GM18907 (cell line): ENCODE data around the gene PSMG3.

Experiments
- ATAC-seq: cut with Tn5 transposase; IDR thresholded peaks from one replicate; pipeline ENCODE4 v1.9.1; 2021; ENCODE audit warnings: mild to moderate bottlenecking, moderate library complexity; ENCODE audit not compliant: unreplicated experiment

Gene PSMG3

DNA sequence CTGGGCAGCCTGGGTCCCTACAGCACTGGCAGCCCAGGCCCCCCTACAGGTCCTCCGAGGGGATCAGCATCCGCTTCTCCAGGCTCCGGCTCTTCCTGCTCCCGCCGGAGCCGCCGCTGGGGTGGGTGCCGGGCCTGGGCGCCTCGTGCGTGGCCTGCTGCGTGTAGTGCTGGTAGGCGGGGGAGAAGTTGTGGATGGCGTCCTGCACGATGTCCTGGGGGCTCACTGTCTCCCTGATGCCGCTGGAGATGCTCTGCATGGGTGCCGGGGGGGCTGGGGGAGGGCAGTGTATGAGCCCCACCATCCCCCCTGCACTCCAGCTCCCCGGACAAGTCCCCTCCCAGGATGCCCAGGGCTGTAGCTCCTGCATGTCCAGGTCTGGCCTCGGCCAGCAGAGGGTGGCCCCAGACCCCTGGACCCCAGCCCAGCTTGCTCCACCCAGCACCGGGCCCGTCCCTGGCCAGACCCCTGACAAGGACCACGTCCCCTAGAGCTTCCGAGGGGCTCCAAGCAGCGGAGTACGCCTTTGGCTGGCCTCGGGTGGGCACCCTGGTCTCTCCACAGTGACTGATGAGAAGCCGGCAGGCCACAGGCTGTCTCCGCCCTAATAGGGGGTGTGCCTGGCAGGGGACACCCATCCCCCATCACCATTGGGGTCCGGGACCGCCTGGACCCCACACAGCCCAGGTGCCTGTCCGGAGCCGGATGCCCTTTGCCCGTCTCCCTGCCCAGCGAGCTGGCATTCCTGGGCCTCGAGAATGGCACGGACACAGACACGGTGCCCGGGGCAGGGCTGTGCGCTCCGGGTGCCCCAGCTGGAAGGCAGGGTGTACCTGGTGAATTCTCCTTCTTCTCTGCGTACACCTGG is 22.7 kb downstream of the PSMG3 start:
- no peak for ATAC-seq

DNA sequence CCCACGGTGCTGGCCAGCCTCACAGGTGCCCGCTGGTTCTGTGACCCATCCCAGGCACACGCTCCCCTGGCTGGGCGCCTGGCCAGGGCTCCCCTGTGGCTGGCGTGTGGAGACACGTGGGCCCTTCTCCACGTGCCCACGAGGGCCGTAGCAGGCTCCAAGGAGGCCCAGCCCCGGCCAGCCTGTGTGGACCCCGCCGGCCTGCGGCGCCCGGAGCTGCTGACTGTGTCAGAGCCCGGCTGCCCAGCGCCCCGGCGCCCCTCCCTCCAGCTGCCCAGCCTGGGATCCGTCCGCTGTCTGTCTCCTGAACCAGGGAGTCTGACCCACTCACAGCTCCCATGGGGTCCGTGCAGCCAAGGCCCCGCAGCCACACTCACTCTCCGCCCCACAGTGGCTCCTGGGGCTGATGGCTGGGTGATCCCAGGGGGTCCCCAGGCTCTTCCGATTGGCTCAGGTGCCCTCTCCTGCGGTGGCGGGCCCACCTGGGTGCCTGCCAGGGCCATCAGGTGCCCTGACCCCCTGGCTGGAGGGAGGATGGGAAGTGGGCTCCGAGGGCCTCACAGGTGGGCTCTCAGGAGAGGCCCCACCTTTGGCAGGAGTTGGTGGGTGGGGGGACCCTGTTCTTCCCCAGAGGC is 23.4 kb downstream of the PSMG3 start:
- ATAC-seq: no peak

DNA sequence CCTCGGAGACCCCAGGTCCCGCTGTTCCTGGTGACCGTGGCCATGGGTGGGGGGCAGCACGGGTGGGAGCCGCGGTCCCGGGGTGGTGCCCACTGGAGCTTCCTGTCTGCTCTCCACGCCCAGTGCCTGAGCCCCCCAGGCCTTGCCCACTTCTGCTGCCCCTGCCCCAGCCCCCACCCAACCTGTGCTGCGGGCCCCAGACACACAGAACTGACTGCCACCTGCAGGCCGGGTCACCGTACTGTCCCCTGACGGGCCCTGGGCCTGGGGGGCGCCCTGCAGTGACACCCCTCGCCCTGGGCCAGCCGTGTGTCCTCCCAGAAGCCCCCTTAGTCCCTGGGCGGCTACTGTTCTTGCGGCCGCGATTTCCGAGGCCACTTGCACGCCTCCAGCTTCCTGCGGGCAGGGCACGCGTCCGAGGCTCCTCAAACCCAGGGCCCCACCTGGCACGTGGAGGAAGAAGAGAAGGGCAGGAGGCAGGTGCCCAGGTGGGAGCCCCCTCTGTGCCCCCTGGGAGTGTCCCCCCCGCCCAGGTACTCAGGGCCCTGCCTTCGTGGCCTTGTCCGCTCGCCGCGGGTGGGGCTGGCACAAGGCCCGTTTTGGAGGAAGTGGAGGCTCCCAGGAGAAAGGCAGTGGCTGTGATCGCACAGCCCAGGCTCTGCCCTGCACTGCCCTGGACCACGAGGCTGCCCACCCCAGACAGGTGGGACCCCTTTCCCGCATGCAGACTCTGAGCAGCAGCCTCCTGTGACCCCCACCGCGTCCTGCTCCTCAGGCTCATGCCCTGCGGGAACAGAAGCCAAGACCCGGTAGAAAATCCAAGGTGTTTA is 24.2 kb downstream of the PSMG3 start:
- no peak for ATAC-seq

DNA sequence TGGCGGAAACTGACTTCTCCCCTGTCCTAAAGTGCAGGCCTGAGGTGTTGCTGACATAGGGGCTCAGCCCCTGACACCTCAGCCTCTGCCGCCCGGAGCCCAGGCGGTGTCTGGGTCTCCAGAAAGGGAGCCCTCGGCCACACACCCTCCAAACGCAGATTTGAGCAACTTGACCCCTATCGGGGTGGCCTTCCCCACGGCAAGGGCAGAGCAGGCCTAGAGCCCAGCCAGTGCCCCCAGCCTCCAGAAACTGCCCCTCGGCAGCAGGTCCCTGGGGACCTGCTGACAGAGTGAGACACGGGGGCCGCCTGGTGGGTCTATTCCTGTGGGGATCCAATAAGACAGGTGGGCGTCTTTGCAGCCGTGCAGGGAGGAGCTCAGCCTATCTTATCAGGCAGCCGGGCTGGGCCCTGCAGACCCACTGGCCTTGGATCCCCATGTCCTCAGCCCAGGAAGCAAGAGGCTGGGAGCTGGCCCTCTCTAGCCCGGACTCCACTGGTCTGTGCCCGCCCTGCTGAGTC is 24.9 kb downstream of the PSMG3 start:
- no peak for ATAC-seq

DNA sequence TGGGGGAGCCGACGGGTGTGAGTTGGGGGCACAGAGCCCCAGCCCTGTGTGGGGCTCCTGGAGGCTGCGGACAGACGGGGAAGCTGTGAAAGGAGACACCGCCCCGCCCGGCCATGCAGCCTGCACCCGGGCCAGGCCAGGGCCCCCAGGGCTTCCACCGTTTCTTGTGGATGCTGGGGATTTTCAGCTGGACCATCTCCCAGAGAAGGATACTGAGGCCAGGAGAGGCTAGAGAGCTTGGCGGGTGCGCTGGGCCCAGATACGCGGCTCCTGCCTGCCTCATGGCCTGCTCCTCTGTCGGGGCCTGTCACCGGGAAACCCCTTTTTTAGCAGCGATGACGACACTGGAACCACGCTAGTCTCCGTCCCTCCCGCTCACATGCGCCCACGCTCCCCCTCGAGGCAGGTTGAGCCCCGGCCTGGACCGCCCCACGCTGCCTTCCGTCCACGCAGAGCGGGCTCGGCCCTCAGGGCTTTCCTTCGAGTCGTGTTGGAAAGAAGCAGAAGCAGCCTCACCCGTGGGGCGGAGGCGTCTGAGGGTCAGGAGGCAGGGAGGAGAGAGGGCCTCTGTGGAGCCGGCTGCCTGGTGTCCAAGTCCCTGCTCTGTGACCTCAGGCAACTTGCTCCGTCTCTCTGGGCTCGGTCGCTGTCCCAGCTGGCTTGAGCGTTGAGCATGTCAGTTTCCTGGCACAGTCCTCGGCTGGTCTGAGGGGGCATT is 25.5 kb downstream of the PSMG3 start:
- no peak for ATAC-seq

DNA sequence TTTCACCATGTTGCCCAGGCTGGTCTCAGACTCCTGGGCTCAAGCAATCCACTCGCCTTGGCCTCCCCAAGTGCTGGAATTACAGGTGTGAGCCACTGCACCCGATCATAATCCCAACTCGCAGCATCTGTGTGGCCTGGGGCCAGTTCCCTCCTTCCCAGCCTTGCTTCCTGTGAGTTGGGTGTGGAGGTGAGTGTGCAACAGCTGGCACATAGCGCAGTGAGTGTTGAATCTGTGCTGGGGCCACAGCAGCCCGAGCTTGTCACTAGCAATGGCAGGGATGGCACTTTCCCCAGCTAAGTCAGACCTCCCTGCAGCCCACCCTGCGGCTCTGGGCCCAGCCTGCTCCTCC is 26.0 kb downstream of the PSMG3 start:
- no peak for ATAC-seq

DNA sequence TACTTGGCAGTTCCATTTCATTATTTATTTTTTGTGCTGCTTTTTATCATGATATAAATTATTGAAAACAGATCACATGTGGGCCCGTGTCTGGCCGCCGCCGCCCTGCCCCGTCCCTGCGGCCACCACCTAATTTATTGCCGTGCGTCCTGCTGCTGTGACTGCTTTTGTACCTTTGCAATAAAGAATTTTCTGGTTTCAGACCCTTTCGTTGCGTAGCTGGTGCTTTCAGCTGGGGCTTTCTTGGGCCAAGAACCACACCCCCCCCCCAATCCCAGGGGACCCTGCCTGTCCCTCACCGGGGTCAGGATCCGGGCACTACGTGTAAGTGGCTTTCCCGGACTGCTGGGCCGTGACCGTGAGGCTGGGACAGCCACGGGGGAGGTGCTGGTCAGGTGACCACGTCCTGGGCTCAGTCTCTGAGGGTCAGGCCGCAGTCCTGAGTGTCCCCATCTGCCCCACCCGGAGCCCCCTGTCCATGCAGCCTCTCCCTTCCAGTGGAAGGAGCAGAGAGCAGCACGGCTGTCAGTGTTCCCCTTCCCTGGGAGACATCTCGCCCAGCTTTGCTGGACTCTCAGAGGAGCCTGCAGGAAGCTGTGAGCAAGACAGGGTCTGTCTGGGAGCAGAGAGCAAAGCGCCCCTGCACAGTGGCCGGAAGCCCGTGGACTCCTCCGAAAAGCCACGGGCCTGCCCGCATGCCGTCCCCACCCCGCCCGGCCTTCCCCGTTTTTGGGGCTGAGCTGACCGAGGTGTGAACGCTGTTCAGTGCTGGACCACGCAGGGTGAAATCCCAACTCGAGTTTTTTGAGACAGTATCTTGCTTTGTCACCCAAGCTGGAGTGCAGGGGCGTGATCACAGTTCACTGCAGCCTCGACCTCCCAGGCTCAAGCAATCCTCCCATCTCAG is 26.7 kb downstream of the PSMG3 start:
- no peak for ATAC-seq

DNA sequence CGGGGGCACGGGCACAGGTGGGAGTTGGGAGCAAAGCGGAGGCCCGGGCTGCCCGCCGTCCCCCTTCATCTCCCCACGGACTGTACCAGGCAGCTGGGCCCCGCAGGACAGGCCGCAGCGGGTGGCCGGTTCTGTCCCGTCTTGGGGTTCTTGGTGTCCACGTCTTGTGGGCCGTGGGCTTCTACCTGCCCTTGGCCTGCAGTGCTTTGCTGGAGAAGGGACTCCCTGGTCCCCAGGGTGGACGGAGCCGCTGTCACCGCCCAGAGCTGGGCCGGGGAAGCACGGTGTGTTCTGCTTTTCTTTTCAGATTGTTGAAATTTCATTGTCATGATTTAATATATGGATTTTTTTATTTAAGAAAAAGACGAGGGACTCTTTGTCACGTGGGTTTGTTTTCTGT is 27.5 kb downstream of the PSMG3 start:
- ATAC-seq: no peak

DNA sequence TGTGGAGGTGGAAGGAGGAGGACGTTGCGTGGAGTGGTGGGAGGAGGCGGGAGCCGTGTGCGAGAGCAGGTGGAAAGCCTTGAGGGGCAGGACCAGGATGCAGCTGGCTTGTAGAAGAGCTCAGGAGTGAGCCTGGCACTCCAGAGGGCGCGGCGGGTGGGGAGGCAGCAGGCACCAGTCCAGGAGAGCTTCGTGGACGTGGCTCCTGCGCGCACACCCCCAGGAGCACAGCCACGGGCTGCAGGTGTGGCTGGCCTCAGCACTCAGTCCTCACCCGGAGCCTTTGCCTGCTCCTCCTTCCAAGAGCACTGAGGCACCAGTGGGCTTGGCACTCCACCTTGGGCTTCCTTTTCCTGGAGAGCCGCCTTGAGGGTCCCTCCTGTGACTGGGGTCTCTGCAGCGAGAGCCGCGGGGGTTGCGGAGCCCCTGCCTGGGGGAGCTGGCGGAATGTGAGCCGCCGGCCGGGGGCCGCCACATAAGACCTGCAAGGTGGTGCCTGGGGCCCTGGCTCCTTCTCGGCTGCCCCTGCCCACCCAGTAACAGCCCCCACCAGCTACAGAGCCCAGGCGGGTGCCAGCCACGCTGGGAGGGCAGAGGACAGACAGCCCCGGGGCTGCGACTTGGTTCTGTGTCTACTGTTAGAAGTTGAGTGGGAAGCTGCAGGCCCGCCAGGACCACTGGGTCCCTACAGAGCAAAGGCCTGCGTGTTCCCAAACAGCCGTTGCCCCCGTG is 28.2 kb downstream of the PSMG3 start:
- no peak for ATAC-seq

DNA sequence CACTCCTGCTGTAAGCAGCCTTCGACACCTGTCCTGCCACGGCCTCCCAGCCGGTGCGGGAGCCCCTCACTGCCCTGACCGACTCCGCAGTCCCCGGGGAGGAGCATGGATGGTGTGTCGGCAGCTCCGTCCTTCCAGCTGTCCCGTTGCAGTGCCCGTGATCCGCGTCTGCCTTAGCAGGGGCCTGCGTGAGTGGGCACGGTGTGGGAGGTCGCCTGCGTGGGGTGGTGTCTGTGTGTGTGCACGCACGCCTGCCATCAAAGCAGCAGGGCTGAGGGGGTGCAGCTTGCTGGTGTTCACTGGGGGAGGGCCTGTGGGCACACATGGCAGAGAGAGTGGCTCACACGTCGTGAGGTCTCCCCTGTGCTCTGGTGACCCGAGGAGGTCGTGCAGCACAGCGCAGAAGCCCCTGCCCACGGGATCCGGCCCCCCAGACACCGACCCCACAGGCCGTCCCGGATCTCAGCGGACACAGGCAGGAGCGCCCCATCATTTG is 29.0 kb downstream of the PSMG3 start:
- ATAC-seq: no peak

DNA sequence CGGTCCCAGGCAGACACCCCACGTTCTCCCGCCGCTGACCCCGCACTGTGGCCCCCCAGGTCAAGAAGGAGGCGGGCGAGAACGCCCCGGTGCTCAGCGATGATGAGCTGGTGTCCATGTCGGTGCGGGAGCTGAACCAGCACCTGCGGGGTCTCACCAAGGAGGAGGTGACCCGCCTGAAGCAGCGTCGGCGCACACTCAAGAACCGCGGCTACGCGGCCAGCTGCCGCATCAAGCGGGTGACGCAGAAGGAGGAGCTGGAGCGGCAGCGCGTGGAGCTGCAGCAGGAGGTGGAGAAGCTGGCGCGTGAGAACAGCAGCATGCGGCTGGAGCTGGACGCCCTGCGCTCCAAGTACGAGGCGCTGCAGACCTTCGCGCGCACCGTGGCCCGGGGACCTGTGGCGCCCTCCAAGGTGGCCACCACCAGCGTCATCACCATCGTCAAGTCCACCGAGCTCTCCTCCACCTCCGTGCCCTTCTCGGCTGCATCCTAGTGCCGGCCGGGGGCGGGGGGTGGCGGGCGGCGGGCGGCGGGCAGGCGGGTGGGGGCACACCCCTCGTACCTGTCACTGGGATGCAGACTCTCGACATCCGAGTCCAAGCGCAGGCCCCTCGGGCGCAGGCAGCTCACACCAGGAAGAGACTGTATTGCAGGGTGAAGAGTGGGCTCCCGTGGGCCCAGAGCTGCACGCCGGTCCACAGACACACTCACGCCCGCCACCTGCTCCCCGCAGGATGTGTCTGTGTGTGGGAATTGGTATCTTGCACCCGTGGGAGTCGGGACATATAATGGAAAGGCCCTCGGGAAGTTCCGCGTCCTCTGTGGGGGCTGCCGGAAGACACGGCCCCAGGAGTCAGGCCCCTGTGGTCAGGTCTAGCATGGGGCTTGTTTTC is 29.7 kb downstream of the PSMG3 start:
- ATAC-seq: no peak

DNA sequence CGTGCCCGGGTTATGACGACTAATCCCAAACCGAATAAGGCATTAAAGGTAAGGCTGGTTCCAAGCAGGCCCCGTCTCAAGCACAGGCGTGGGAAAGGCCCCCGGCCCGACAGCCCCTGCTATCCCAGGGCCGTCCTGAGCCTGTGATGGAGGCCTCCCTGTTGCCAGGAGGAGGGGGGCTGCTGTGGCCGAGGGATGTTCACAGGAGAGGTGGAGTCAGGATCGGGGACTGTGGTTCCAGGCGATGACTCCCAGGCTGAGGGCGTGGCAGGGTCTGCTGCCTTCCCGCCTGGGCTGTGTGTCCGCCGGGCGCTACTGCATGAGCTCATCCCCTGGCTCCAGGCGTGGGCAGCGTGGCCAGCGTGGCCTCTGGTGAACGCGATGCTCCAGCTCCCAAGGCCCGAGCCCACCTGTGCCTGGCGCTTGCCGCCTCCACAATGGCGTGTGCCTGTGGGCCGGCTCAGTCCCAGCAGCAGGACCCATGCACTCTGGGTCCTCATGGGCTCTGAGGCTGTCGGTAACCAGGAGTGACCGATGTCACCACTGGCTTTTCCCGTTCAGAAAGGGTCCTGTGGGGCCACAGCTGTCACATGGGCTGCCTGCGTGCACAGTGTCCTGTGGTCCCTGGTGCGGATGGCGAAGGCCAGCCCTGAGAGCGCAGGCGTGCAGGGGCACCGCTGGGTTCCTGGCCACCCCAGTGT is 30.5 kb downstream of the PSMG3 start:
- no peak for ATAC-seq

DNA sequence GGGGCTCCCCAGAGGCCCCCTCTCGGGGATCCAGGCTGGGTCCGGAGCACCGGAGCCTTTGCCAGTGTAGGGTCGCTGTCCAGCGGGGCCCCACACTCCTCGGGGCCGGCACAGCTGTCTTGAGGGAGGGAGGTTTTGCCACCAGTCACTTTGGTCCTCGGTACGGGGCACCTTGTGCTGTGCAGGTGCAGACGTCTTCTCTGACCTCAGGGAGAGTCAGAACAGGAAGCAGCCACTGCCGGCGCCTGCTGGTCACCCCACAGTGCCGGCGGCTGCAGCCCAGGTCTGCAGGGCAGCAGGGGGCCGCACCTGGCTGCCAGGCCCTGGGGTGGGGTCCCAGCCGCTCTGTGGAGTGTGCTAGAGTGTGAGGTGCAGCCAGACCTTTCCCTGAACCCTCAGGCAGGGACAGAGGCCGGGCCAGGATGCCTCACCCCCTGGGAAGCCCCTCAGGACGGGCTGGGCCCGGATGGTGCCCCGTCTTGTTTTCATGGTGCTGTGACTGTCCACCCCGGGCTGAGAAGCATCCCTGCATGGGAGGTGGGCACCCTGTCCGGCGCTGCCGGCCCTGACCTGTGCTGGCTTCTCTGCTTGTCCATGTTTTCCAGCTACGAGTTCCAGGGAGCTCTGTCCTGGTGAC is 31.2 kb downstream of the PSMG3 start:
- ATAC-seq: no peak

DNA sequence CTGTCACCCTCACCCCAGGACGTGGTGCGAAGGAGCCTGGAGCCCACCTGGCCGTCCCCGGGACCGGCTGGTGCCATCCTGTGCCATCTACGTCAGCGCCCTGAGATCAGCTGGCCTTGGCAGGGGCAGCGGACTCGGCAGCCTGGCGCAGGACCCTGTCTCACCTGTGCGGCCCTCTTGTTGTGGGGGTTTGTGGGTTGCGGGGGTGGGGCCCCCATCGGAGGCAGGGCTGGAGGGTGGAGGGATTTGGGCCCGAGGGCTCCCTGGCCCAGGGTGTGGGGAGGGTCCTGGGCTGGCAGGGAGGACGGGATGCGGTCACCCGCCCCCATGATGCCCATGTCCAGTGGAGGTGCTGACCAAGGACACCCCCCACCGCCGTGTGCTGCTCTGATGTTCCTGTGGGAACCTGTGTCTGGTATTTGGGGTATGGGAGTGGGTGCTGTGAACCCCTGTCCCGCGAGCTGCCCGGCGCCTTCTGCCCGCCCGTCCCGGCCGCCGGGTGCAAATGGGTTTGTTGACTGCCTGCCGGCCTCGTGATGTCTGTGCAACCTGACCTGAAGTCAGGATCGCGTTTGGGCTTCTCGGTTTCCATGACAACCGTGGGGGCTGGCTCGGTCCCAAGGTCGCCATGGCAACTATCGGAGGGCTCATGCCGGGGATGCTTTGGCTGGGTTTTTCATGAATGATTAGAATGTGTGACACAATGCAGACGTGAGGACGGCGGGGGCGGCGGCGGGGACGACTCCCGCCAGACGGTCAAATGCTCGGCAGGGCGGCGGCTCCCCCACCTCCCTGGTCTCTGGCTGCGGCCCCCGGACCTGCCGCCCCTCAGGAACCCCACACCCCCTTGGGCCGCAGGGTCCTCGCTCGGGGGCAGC is 32.1 kb downstream of the PSMG3 start:
- no peak for ATAC-seq

DNA sequence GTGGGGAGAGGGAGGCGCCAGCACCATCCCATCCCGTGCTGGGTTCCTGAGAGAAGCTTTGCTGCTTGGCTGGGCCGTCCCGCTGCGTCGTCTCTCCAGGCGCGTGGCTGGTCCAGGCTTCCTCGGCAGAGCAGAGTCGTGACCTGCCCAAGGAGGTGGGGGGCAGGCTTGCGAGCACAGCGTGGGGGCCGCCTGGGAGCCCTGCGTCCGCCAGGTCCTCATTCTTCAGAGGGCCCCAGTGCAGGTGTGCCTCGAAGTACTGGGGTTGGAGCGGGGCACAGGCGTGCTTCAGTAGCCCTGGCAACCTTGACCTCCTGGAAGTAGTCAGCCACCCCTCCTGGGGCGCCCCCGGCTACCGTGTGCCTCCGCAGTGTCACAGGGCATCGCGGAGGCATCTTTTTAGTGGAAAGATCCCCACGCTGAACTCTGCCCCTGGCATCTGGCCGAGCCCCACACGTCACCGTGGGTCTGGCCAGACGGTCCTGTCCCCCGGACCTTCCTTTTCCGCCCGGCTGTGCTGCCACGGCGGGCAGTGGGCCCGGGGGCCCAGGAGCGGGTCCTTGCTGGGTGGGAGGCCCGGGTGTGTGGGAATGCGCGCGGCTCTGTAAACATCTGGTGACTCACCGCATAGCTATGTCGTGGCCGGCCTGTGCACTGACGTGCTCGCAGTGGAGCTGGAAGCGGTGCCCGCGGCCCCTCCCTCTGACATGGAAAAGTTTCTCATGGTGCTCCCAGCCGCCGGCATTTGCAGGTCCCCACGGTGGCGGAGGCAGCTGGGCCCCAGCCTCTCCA is 32.9 kb downstream of the PSMG3 start:
- no peak for ATAC-seq
